Breast epithelium (tissue), 4 donors: ENCODE results near the gene GAK. TPM values are rescaled to one million over a fixed set of nuclear protein-coding genes. Genes with fewer than 3 reads are reported as not detected.
A peak's percentile ranks its signal among the peaks of the same experiment; 100 is the strongest.

Experiments
- DNase-seq, 2 donors: peaks; one replicate each; pipeline ENCODE4 v3.0.0-alpha.2; 2019; ENCODE audit warnings: low spot score in 2 of 2
- H3K27ac ChIP-seq, 2 donors: fragments of 200-600 bp; sonication (generic) in 1 of 2; one replicate each; pipeline ENCODE4 v1.5.1; 2016 to 2019; ENCODE audit warnings: mild to moderate bottlenecking in 1 of 2
- H3K27me3 ChIP-seq, 2 donors: fragments of 200-600 bp; sonication (generic) in 1 of 2; one replicate each; pipeline versions ENCODE4 v1.5.1 to v1.6.0; 2017 to 2019; ENCODE audit warnings: control low read depth in 1 of 2, mild to moderate bottlenecking in 1 of 2
- H3K36me3 ChIP-seq: fragments of 200-600 bp; one replicate; pipeline ENCODE4 v1.5.1; 2019
- H3K4me1 ChIP-seq, 2 donors: fragments of 200-600 bp; sonication (generic); one replicate each; pipeline ENCODE4 v1.5.1; 2016 to 2019; ENCODE audit warnings: control low read depth in 1 of 2
- H3K4me3 ChIP-seq, 3 donors: fragments of 200-600 bp; sonication (generic); 1 replicate in 2 of 3; 2 replicates in 1 of 3; pipeline ENCODE4 v1.5.1; 2016 to 2019; ENCODE audit warnings: mild to moderate bottlenecking in 3 of 3, moderate library complexity in 2 of 3
- H3K9me3 ChIP-seq, 2 donors: fragments of 200-600 bp; sonication (generic) in 1 of 2; one replicate each; pipeline ENCODE4 v1.5.1; 2016 to 2019; ENCODE audit warnings: control low read depth in 1 of 2
- POLR2A ChIP-seq: fragments of 450-650 bp; IDR thresholded peaks from one replicate; pipeline ENCODE4 v1.6.1; 2016; ENCODE audit warnings: antibody characterized with exemption, mild to moderate bottlenecking, moderate library complexity
- POLR2AphosphoS5 ChIP-seq, 3 donors: sonication (generic); formaldehyde crosslinking; IDR thresholded peaks; one replicate each; pipeline ENCODE4 v1.6.1; 2017; ENCODE audit warnings: antibody characterized with exemption in 3 of 3
- intact Hi-C: fragments of 100-400 bp; cut with DNase I; formaldehyde crosslinking; loops from one replicate; pipeline ENCODE4 v1.15.1; 2023; ENCODE audit warnings: low total_unique reads
- total RNA-seq, 3 donors: library from RNA; depleted of rRNA; stranded (reverse); fragments of >200 nt; gene quantifications; one replicate each; pipeline ENCODE4 v1.1.0, GENCODE V29; 2016
- TF ChIP-seq, protein P1 (sequence below), 3 donors: fragments of 450-650 bp; IDR thresholded peaks; one replicate each; pipeline ENCODE4 v1.5.1; 2016 to 2017; ENCODE audit warnings: antibody characterized with exemption in 3 of 3, mild to moderate bottlenecking in 3 of 3, moderate library complexity in 3 of 3

The GAK gene
- total RNA-seq, 3 donors from 2014 or later = 76.2 to 95.7 (median 81.9) TPM

- DNase-seq = no peak
- Histone ChIP-seq H3K9me3 (no peaks in the 10 kb centered on the region), H3K27ac (no peak overlapping the region), H3K27me3 (no peaks in the 10 kb centered on the region), H3K36me3 (no peaks in the 10 kb centered on the region), H3K4me3 (no peak overlapping the region), H3K4me1 (no peaks in the 10 kb centered on the region)
- TF ChIP-seq, protein P1, sequence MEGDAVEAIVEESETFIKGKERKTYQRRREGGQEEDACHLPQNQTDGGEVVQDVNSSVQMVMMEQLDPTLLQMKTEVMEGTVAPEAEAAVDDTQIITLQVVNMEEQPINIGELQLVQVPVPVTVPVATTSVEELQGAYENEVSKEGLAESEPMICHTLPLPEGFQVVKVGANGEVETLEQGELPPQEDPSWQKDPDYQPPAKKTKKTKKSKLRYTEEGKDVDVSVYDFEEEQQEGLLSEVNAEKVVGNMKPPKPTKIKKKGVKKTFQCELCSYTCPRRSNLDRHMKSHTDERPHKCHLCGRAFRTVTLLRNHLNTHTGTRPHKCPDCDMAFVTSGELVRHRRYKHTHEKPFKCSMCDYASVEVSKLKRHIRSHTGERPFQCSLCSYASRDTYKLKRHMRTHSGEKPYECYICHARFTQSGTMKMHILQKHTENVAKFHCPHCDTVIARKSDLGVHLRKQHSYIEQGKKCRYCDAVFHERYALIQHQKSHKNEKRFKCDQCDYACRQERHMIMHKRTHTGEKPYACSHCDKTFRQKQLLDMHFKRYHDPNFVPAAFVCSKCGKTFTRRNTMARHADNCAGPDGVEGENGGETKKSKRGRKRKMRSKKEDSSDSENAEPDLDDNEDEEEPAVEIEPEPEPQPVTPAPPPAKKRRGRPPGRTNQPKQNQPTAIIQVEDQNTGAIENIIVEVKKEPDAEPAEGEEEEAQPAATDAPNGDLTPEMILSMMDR (IDR thresholded peaks at IDR 0.05) = no peak
- no peak for TF ChIP-seq POLR2A
- TF ChIP-seq POLR2AphosphoS5 (IDR thresholded peaks at IDR 0.05) = no peak
- intact Hi-C loops = no loop called here
Observed at GRCh38 chr4:915595-915994, 16.5 kb downstream of the GAK start.

DNA sequence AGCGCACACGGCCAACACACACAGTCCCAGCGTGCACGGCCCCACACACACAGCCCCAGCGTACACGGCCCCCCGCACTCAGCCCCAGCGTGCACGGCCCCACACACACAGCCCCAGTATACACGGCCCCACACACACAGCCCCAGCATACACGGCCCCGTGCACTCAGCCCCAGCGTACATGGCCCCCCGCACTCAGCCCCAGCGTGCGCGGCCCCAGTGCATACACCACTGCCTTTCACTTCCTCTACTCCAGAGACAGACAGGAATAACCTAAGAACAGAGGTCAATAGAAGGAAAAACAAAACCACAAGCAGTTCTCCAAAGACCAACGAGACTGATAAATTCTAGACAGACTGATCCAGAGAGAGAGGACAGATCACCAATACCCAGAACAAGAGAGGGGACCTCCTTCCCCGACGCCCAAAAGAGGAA lies 17.1 kb downstream of the GAK start:
- TF ChIP-seq, protein P1 (IDR thresholded peaks at IDR 0.05) = no peak
- TF ChIP-seq POLR2A = no peak
- TF ChIP-seq POLR2AphosphoS5 (IDR thresholded peaks at IDR 0.05) = no peak
- Histone ChIP-seq H3K27ac (no peak overlapping the region), H3K9me3 (no peaks in the 10 kb centered on the region), H3K4me1 (no peaks in the 10 kb centered on the region), H3K36me3 (no peaks in the 10 kb centered on the region), H3K27me3 (no peaks in the 10 kb centered on the region), H3K4me3 (peak overlapping the region in 1 of 3 donors; percentile 47)
- intact Hi-C loops = no loop called here
- peak in 1 of 2 donors; percentile 10 for DNase-seq

DNA sequence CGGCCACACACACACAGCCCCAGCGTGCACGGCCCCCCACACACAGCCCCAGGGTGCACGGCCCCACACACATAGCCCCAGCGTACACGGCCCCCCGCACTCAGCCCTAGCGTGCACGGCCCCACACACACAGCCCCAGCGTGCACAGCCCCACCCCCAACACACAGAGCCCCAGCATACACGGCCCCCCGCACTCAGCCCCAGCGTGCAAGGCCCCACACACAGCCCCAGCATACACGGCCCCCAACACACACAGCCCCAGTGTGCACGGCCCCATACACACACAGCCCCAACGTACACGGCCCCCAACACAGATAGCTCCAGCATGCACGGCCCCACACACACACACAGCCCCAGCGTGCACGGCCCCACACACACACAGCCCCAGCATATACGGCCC lies 17.6 kb downstream of the GAK start:
- DNase-seq = peak in 1 of 2 donors; percentile 3
- Histone ChIP-seq H3K9me3 (no peaks in the 10 kb centered on the region), H3K27me3 (no peaks in the 10 kb centered on the region), H3K27ac (no peak overlapping the region), H3K36me3 (no peaks in the 10 kb centered on the region), H3K4me3 (peak overlapping the region in 1 of 3 donors; percentile 47), H3K4me1 (no peaks in the 10 kb centered on the region)
- intact Hi-C loops = no loop called here
- TF ChIP-seq, protein P1 (IDR thresholded peaks at IDR 0.05) = no peak
- TF ChIP-seq POLR2A (no peak), POLR2AphosphoS5 (IDR thresholded peaks at IDR 0.05) (no peak)

DNA sequence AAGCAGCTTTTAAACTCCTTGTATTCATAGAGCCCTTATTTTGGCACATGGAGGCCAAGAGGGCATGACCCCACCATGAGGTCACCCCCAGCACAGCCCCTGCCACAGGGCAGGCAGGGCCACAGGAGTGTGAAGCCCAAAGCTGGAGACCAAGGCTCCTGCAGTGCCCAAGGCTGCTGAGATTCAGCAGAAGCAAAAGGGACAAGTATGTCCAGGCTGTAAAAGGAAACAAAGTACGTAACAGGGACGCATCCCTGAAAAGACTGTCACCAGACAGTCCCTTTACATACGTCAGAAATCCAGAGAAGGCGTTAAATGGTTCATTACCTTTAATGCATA lies 18.9 kb downstream of the GAK start:
- TF ChIP-seq, protein P1 (IDR thresholded peaks at IDR 0.05) = no peak
- no peak for TF ChIP-seq POLR2A
- TF ChIP-seq POLR2AphosphoS5 (IDR thresholded peaks at IDR 0.05) = no peak

GRCh38 chr4:912548-913279 lies 19.4 kb downstream of the GAK start:
- H3K9me3 ChIP-seq = no peaks in the 10 kb centered on the region
- no peak overlapping the region for H3K4me3 ChIP-seq
- peak overlapping the region; percentile 86 to 91 for H3K27ac ChIP-seq
- no peaks in the 10 kb centered on the region for H3K4me1 ChIP-seq
- intact Hi-C loops = no loop called here
- DNase-seq = peak in 1 of 2 donors; percentile 60
- TF ChIP-seq, protein P1 (IDR thresholded peaks at IDR 0.05) = no peak
- no peak for TF ChIP-seq POLR2A
- peak in 1 of 3 donors; percentile 33 for TF ChIP-seq POLR2AphosphoS5 (IDR thresholded peaks at IDR 0.05)
- H3K27me3 ChIP-seq = no peaks in the 10 kb centered on the region
- H3K36me3 ChIP-seq = no peaks in the 10 kb centered on the region

More for the DNA sequence above, 18.9 kb downstream of the GAK start:
- H3K4me3 ChIP-seq = no peak overlapping the region
- H3K27ac ChIP-seq = peak overlapping the region; percentile 86 to 91
- H3K4me1 ChIP-seq = no peaks in the 10 kb centered on the region
- DNase-seq = no peak
- no peaks in the 10 kb centered on the region for H3K9me3 ChIP-seq
- intact Hi-C loops = no loop called here
- no peaks in the 10 kb centered on the region for H3K36me3 ChIP-seq
- no peaks in the 10 kb centered on the region for H3K27me3 ChIP-seq
